Activated naive CD8-positive, alpha-beta T cell treated with anti-CD3 and anti-CD28 coated beads, Interleukin-2, amount 50 U/mL, for 16 hours (primary cell): Measurements from ENCODE around the gene KARS1.

Experiments used
- DNase-seq: peaks from one replicate; pipeline ENCODE4 v3.0.0-alpha.2; 2020; ENCODE audit warnings: low read depth, low spot score

The KARS1 gene

GRCh38 chr16:75647492-75648264 lies at the start of gene KARS1, which contains the start of gene TERF2IP:
Gene KARS1 (minus strand): TSS chr16:75647665. CDS start chr16:75647639, 26 bp downstream.
Gene TERF2IP (plus strand): TSS chr16:75647773. CDS start chr16:75647883, 110 bp downstream.
- peak; percentile 86 for DNase-seq

GRCh38 chr16:75695708-75696107 lies 48.2 kb upstream of the KARS1 start:
- DNase-seq: no peak

GRCh38 chr16:75687361-75687760 lies 39.9 kb upstream of the KARS1 start:
- DNase-seq: no peak

- no peak for DNase-seq
Observed at GRCh38 chr16:75682308-75682707, 34.8 kb upstream of the KARS1 start.

GRCh38 chr16:75679366-75679765 lies 31.9 kb upstream of the KARS1 start:
- no peak for DNase-seq

- DNase-seq: no peak
Observed at GRCh38 chr16:75676909-75677308, 29.4 kb upstream of the KARS1 start, which contains the start of gene CPHXL2. Gene CPHXL2 (minus strand): TSS chr16:75677009. CDS start chr16:75676999, 10 bp downstream.

- DNase-seq: no peak
Observed at GRCh38 chr16:75667503-75667902, 20.0 kb upstream of the KARS1 start.

- no peak for DNase-seq
Observed at GRCh38 chr16:75660726-75661302, 13.3 kb upstream of the KARS1 start.

GRCh38 chr16:75660321-75660720 lies 12.9 kb upstream of the KARS1 start:
- no peak for DNase-seq

GRCh38 chr16:75658175-75658574 lies 10.7 kb upstream of the KARS1 start:
- DNase-seq: no peak

GRCh38 chr16:75653922-75654321 lies 6.5 kb upstream of the KARS1 start:
- no peak for DNase-seq

- DNase-seq: peak; percentile 61
Observed at GRCh38 chr16:75648265-75649076, 1.0 kb upstream of the KARS1 start.

- DNase-seq: no peak
Observed at GRCh38 chr16:75647112-75647491, 363 bp downstream of the KARS1 start.

- no peak for DNase-seq
Observed at GRCh38 chr16:75644240-75645012, 3.0 kb downstream of the KARS1 start.

GRCh38 chr16:75640598-75640997 lies 6.9 kb downstream of the KARS1 start:
- no peak for DNase-seq

- no peak for DNase-seq
Observed at GRCh38 chr16:75635036-75635435, 12.4 kb downstream of the KARS1 start.

- DNase-seq: no peak
Observed at GRCh38 chr16:75632857-75633256, 14.6 kb downstream of the KARS1 start.

GRCh38 chr16:75630052-75630451 lies 17.4 kb downstream of the KARS1 start:
- no peak for DNase-seq

GRCh38 chr16:75629132-75629531 lies 18.3 kb downstream of the KARS1 start:
- no peak for DNase-seq

- DNase-seq: no peak
Observed at GRCh38 chr16:75628351-75628750, 19.1 kb downstream of the KARS1 start.

GRCh38 chr16:75627851-75628250 lies 19.6 kb downstream of the KARS1 start:
- DNase-seq: no peak

- DNase-seq: no peak
Observed at GRCh38 chr16:75626806-75627205, 20.7 kb downstream of the KARS1 start.
